CD8-positive, alpha-beta memory T cell (primary cell): ENCODE results near the gene GPR157. TPM values are rescaled to one million over a fixed set of nuclear protein-coding genes. Genes with fewer than 3 reads are reported as not detected.

ENCODE experiments used
- CTCF ChIA-PET: fragments of 350-600 bp; sonication (Branson Sonifier 250); formaldehyde crosslinking; loops from one replicate; lab custom pipeline; 2021; ENCODE audit warnings: antibody characterized with exemption; lab: Charles Lee
- POLR2A ChIA-PET: fragments of 350-600 bp; sonication (Branson Sonifier 250); formaldehyde crosslinking; loops from one replicate; lab custom pipeline; 2021; ENCODE audit warnings: antibody characterized with exemption; lab: Charles Lee
- DNase-seq, 5 donors: peaks; one replicate each; pipeline versions ENCODE4 v3.0.0 to v3.0.0-alpha.2; 2020 to 2022; ENCODE audit warnings: mixed read lengths in 1 of 5
- H3K27ac ChIP-seq: one replicate; pipeline ENCODE4 v1.7.0; 2013; ENCODE audit warnings: low read depth, mild to moderate bottlenecking, low read length, moderate library complexity
- H3K27me3 ChIP-seq: 2 replicates; pipeline ENCODE4 v1.7.0; 2013; ENCODE audit warnings: low read length, mild to moderate bottlenecking; ENCODE audit not compliant: insufficient read depth, poor library complexity, severe bottlenecking
- H3K36me3 ChIP-seq: 2 replicates; pipeline ENCODE4 v1.7.0; 2013; ENCODE audit warnings: mild to moderate bottlenecking, low read length, moderate library complexity; ENCODE audit not compliant: insufficient read depth
- H3K4me1 ChIP-seq: 2 replicates; pipeline ENCODE4 v1.7.0; 2013; ENCODE audit warnings: mild to moderate bottlenecking, low read length, moderate library complexity; ENCODE audit not compliant: insufficient read depth
- H3K4me3 ChIP-seq: 2 replicates; pipeline ENCODE4 v1.7.0; 2013; ENCODE audit warnings: mild to moderate bottlenecking, low read length
- H3K9me3 ChIP-seq: 2 replicates; pipeline ENCODE4 v1.7.0; 2013; ENCODE audit warnings: mild to moderate bottlenecking, low read length
- H3K27ac Mint-ChIP-seq, 8 donors: one replicate each; pipeline ENCODE4 v1.8.0; 2020 to 2021; ENCODE audit warnings: mixed read lengths in 8 of 8, mild to moderate bottlenecking in 6 of 8, inconsistent platforms in 3 of 8, moderate library complexity in 3 of 8
- H3K27me3 Mint-ChIP-seq, 2 donors: one replicate each; pipeline ENCODE4 v1.8.0; 2020 to 2021; ENCODE audit warnings: mixed read lengths in 2 of 2, mild to moderate bottlenecking in 1 of 2, moderate library complexity in 1 of 2
- H3K36me3 Mint-ChIP-seq, 3 donors: one replicate each; pipeline ENCODE4 v1.8.0; 2020 to 2021; ENCODE audit warnings: mixed read lengths in 3 of 3, inconsistent platforms in 1 of 3, mild to moderate bottlenecking in 1 of 3
- H3K4me1 Mint-ChIP-seq, 3 donors: one replicate each; pipeline ENCODE4 v1.8.0; 2020 to 2021; ENCODE audit warnings: mixed read lengths in 3 of 3, inconsistent platforms in 1 of 3, mild to moderate bottlenecking in 1 of 3
- H3K4me3 Mint-ChIP-seq, 7 donors: one replicate each; pipeline ENCODE4 v1.8.0; 2020 to 2021; ENCODE audit warnings: mixed read lengths in 7 of 7, mild to moderate bottlenecking in 6 of 7, moderate library complexity in 4 of 7, inconsistent platforms in 2 of 7
- H3K9me3 Mint-ChIP-seq, 5 donors: one replicate each; pipeline ENCODE4 v1.8.0; 2020 to 2022; ENCODE audit warnings: mixed read lengths in 5 of 5, mild to moderate bottlenecking in 3 of 5, moderate library complexity in 2 of 5, inconsistent platforms in 1 of 5
- polyA plus RNA-seq: library from polyadenylated mRNA; unstranded; fragments of 300-500 nt; fragmentation: Illumina TruSeq; gene quantifications from one replicate; pipeline ENCODE4 v1.2.3, GENCODE V29; 2021
- total RNA-seq, 2 experiments: library from RNA; stranded (reverse); gene quantifications; one replicate each; pipeline ENCODE4 v1.2.3, GENCODE V29; 2021

Gene GPR157
- total and polyA plus RNA-seq, 3 experiments from 2014 or later, result 3.0 to 4.7 (median 3.1) TPM

DNA sequence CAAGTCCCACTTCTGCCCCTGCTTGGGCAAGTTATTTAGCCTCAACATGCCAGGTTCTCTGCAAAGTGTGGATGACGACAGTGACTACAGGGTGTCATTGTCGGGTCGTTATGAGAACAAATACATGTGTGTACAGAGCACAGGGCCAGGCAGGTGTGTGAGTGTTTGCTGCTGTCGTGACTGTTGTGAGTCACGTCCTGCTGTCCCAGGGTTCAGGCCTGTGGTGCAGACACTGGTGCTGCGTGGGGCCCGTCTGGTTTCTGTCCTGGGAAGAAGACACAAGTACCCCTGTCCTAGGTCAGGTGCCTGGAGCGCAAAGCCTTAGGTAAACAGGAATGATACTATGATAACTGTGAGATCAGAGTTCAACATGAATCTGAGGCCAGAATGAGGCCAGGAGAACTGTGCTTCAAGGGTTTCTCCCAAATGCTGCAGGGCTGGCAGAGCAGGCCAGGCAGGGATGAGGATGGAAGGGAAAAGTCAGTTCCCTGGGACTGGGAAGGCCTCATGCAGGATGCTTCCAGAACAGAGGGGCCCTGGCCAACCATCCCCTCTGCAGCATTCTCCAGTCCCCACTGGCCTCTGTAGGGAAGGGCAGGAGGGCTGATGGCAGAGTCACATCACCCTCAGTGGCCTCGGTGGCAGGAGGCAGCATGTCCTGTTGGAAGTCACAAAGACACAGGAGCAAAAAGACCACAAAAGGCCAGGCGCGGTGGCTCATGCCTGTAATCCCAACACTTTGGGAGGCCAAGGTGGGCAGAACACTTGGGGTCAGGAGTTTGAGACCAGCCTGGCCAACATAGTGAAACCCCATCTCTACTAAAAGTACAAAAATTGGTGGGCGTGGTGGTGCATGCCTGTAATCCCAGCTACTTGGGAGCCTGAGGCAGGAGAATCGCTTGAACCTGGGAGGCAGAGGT lies 15.7 kb downstream of the GPR157 start:
- H3K4me3 Mint-ChIP-seq, result no peak overlapping the region
- no peak for DNase-seq
- no peak overlapping the region for H3K27ac ChIP-seq
- H3K4me3 ChIP-seq, result no peak overlapping the region
- H3K27me3 ChIP-seq, result no peaks in the 10 kb centered on the region
- H3K4me1 Mint-ChIP-seq, result peaks cover 3 to 8% (median 5%) of the 10 kb centered on the region in 3 donors
- H3K36me3 Mint-ChIP-seq, result peaks cover 0 to 6% (median 2%) of the 10 kb centered on the region in 3 donors
- ChIA-PET CTCF (interaction anchor here (1.4 kb wide), 1 partner anchor 121 kb away, joined by 4 read pairs; the partner anchor contains the start of gene H6PD), POLR2A (no interaction called here)
- H3K27me3 Mint-ChIP-seq, result no peaks in the 10 kb centered on the region
- H3K36me3 ChIP-seq, result no peaks in the 10 kb centered on the region
- peak overlapping the region in 1 of 8 donors; percentile 9 for H3K27ac Mint-ChIP-seq
- no peaks in the 10 kb centered on the region for H3K9me3 Mint-ChIP-seq
- H3K9me3 ChIP-seq, result no peaks in the 10 kb centered on the region
- no peaks in the 10 kb centered on the region for H3K4me1 ChIP-seq

DNA sequence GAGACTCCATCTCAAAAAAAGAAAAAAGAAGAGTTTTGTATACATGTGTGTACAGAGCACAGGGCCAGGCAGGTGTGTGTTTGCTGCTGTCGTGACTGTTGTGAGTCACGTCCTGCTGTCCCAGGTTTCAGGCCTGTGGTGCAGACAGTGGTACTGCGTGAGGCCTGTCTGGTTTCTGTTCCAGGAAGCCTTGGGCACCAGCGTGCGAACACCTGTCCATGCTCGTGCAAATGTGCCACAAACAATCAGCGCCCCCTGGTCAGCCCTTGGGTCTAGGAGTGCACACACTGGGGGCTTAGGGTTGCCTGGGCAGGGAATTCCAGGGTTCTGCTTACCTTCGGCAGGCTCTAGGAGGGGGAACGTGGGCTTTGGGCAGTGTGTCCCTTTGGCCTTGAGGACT lies 16.9 kb downstream of the GPR157 start:
- Mint-ChIP-seq H3K36me3 (peaks cover 0 to 6% (median 3%) of the 10 kb centered on the region in 3 donors), H3K27ac (no peak overlapping the region), H3K4me3 (no peak overlapping the region), H3K4me1 (peaks cover 2 to 5% (median 3%) of the 10 kb centered on the region in 3 donors), H3K27me3 (no peaks in the 10 kb centered on the region), H3K9me3 (no peaks in the 10 kb centered on the region)
- ChIA-PET POLR2A (no interaction called here), CTCF (interaction anchor here (1.0 to 4.2 kb wide), 8 partner anchors 9 to 379 kb away, joined by 3 to 21 read pairs (median 5); partner anchors contain the start of gene H6PD)
- Histone ChIP-seq H3K4me1 (no peaks in the 10 kb centered on the region), H3K27me3 (no peaks in the 10 kb centered on the region), H3K27ac (no peak overlapping the region), H3K9me3 (no peaks in the 10 kb centered on the region), H3K4me3 (no peak overlapping the region), H3K36me3 (no peaks in the 10 kb centered on the region)
- DNase-seq, result no peak

DNA sequence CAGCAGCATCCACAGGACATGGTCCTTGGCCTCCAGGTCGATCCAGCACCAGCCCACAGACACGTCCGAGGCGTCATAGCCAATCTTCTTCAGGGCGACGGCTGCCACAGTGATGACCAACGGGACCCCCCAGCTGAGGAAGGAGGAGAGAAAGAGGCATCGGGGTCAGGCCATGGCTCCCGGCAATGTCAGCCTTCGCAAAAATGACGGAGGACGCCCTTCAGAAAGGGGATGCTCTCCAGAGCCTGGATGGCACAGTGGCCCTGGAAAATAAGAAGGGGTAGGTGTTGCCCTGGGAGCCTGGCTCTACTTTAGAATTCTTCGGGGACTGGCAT lies 17.6 kb downstream of the GPR157 start:
- H3K4me3 ChIP-seq, result no peak overlapping the region
- H3K27ac ChIP-seq, result no peak overlapping the region
- ChIA-PET POLR2A (no interaction called here), CTCF (interaction anchor here (1.0 to 4.2 kb wide), 15 partner anchors 9 to 379 kb away, joined by 3 to 21 read pairs (median 5); partner anchors contain the start of gene H6PD)
- H3K27me3 ChIP-seq, result no peaks in the 10 kb centered on the region
- Mint-ChIP-seq H3K4me3 (no peak overlapping the region), H3K27me3 (no peaks in the 10 kb centered on the region), H3K36me3 (peaks cover 0 to 9% (median 4%) of the 10 kb centered on the region in 3 donors), H3K4me1 (peaks cover 0 to 5% (median 3%) of the 10 kb centered on the region in 3 donors), H3K9me3 (no peaks in the 10 kb centered on the region), H3K27ac (no peak overlapping the region)
- H3K9me3 ChIP-seq, result no peaks in the 10 kb centered on the region
- DNase-seq, result no peak
- no peaks in the 10 kb centered on the region for H3K4me1 ChIP-seq
- no peaks in the 10 kb centered on the region for H3K36me3 ChIP-seq

DNA sequence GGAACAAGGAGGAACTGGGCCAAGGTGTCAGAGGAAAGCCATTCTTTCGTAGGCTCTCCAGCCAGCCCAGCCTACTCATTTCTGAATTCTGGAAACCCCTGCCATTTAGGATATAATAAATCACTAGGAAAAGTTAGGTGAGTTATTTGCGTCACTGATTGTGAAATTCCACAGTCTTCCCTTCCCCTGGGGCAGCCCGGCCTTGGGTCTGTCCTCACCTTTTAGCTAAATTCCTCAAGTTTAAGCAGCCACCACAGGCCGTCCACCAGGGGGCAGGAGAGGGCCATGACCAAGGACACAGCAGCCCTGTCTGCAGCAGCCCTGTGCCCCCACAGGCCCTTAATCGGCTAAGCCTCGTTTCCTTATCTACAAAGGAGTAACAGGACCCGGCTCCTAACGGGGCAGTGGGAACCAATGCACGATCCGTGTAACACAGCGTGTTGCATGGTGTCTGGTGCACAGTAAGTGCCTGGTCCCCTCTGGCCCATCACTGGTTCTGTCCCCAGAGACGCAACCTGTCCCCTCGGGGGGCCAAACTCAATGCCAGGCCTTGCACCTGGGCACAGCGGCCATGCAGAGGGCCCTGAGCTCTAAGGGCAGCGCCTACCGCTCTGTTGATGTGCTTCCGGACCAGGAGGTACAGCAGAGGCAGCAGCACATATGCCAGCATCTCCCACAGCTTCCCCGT lies 18.1 kb downstream of the GPR157 start:
- H3K4me1 Mint-ChIP-seq, result peaks cover 0 to 5% (median 3%) of the 10 kb centered on the region in 3 donors
- no peak overlapping the region for H3K4me3 ChIP-seq
- peak overlapping the region in 1 of 8 donors; percentile 57 for H3K27ac Mint-ChIP-seq
- no peak overlapping the region for H3K4me3 Mint-ChIP-seq
- H3K36me3 Mint-ChIP-seq, result peaks cover 0 to 12% (median 6%) of the 10 kb centered on the region in 3 donors
- H3K4me1 ChIP-seq, result no peaks in the 10 kb centered on the region
- H3K36me3 ChIP-seq, result no peaks in the 10 kb centered on the region
- CTCF ChIA-PET, result interaction anchor here (0.6 to 4.2 kb wide), 16 partner anchors 9 to 380 kb away, joined by 3 to 21 read pairs (median 5); no protein-coding TSS in a partner anchor
- DNase-seq, result peak; percentile 64 to 87 (median 70)
- H3K27ac ChIP-seq, result no peak overlapping the region
- no peaks in the 10 kb centered on the region for H3K9me3 Mint-ChIP-seq
- no peaks in the 10 kb centered on the region for H3K9me3 ChIP-seq
- H3K27me3 Mint-ChIP-seq, result no peaks in the 10 kb centered on the region
- no peaks in the 10 kb centered on the region for H3K27me3 ChIP-seq
- POLR2A ChIA-PET, result no interaction called here

DNA sequence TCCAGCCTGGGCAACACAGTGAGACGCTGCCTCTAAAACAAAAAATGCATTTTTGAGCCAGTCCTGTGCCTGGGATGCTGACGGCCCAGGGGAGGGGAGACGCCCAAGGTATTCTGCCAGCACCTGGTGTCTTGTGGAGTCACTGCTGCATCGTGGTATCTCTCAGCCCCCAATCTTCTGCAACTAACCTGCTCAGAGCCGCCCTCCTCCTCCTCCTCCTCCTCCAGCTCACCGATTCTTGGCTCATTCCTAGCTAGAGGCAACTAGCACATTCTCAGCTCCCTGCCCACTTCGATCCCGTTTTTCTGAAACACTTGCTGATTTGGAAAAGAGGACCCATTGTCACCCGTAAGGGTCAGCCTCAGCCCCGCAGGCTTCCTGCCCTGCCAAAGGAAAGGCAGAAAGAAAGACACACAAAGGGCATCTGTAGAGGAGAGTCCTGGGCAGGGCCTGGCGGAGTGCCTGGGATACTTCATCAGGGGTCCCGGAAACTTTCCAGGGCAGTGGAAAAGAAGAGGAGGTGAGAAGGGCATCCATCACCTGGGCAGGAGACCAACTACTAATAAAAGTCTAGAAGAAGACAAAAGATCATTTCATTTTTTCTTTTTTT lies 20.7 kb downstream of the GPR157 start:
- ChIA-PET CTCF (interaction anchor here (4.2 kb wide), 1 partner anchor 13 kb away, joined by 21 read pairs; no protein-coding TSS in a partner anchor), POLR2A (no interaction called here)
- Histone ChIP-seq H3K27me3 (no peaks in the 10 kb centered on the region), H3K36me3 (no peaks in the 10 kb centered on the region), H3K4me1 (no peaks in the 10 kb centered on the region), H3K9me3 (no peaks in the 10 kb centered on the region), H3K4me3 (no peak overlapping the region), H3K27ac (no peak overlapping the region)
- H3K27me3 Mint-ChIP-seq, result no peaks in the 10 kb centered on the region
- H3K27ac Mint-ChIP-seq, result no peak overlapping the region
- peaks cover 0 to 34% (median 7%) of the 10 kb centered on the region in 3 donors for H3K36me3 Mint-ChIP-seq
- no peaks in the 10 kb centered on the region for H3K9me3 Mint-ChIP-seq
- H3K4me3 Mint-ChIP-seq, result no peak overlapping the region
- H3K4me1 Mint-ChIP-seq, result no peaks in the 10 kb centered on the region
- DNase-seq, result no peak

DNA sequence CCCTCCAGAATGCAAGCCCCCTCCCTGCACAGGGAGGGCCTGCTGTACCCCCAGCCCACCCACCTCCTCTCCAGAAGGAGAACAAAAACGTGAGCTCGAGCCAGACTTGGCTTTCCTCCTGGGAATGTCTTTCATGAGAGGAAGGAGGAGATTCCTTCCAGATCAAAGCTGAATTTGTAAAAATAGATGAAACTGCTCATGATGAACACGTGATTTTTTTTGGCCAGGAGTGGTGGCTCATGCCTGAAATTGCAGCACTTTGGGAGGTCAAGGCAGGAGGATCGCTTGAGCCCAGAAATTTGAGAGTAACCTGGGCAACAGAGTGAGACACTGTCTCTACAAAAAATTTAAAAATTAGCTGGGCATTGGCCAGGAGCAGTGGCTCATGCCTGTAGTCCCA lies 21.8 kb downstream of the GPR157 start:
- Mint-ChIP-seq H3K9me3 (no peaks in the 10 kb centered on the region), H3K36me3 (peaks cover 0 to 40% (median 10%) of the 10 kb centered on the region in 3 donors), H3K4me1 (no peaks in the 10 kb centered on the region), H3K27me3 (no peaks in the 10 kb centered on the region), H3K4me3 (no peak overlapping the region), H3K27ac (no peak overlapping the region)
- H3K9me3 ChIP-seq, result no peaks in the 10 kb centered on the region
- no peaks in the 10 kb centered on the region for H3K4me1 ChIP-seq
- no peak for DNase-seq
- no peak overlapping the region for H3K4me3 ChIP-seq
- ChIA-PET POLR2A (no interaction called here), CTCF (interaction anchor here (0.9 kb wide), 1 partner anchor 384 kb away, joined by 3 read pairs; no protein-coding TSS in a partner anchor)
- H3K27ac ChIP-seq, result no peak overlapping the region
- no peaks in the 10 kb centered on the region for H3K27me3 ChIP-seq
- H3K36me3 ChIP-seq, result no peaks in the 10 kb centered on the region

DNA sequence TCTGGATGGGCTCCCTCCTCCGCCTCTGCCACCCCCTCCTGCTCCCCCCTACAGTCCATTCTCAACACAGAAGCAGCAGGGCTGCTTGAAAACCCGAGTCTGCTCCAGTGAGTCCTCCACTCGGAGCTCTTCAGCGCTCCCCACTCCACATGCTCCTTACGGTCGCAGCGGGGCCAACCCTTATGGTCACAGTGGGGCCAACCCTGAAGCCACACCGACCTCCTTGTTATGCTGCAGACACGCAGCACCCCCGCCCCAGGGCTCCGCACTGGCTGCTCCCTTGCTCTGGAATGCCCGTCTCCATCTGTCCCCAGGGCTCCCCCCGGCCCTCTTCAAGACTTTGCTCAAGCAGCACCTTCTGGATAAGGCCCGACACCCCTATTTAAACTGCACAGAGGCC lies 22.6 kb downstream of the GPR157 start:
- H3K4me1 Mint-ChIP-seq, result no peaks in the 10 kb centered on the region
- no peaks in the 10 kb centered on the region for H3K9me3 ChIP-seq
- CTCF ChIA-PET, result no interaction called here
- H3K36me3 Mint-ChIP-seq, result peaks cover 0 to 42% (median 10%) of the 10 kb centered on the region in 3 donors
- no peaks in the 10 kb centered on the region for H3K9me3 Mint-ChIP-seq
- H3K27ac Mint-ChIP-seq, result no peak overlapping the region
- H3K27me3 ChIP-seq, result no peaks in the 10 kb centered on the region
- H3K36me3 ChIP-seq, result no peaks in the 10 kb centered on the region
- POLR2A ChIA-PET, result no interaction called here
- H3K27ac ChIP-seq, result no peak overlapping the region
- H3K4me3 Mint-ChIP-seq, result no peak overlapping the region
- no peaks in the 10 kb centered on the region for H3K27me3 Mint-ChIP-seq
- no peak for DNase-seq
- H3K4me1 ChIP-seq, result no peaks in the 10 kb centered on the region
- no peak overlapping the region for H3K4me3 ChIP-seq
